HL-60/S4 treated with phorbol 12-myristate 13-acetate at 8.2 ng/mL for 4 days and 3 days (cell line): ENCODE data around the gene KBTBD13.
"Not testable (repeated sequence)": the region's sequence is repeated elsewhere in the genome, so short reads cannot be mapped to it uniquely, and the experiment has no call there.

Source experiments
- in situ Hi-C: fragments of 300-500 bp; cut with MboI; formaldehyde crosslinking; loops from 2 replicates; pipeline ENCODE4 v1.15.0; 2022; ENCODE audit warnings: low sequenced_read_pairs

Gene KBTBD13

GRCh38 chr15:65067645-65068402, 8.7 kb upstream of the KBTBD13 start, which contains the start of gene RASL12:
RASL12 (minus strand) TSS chr15:65067991; CDS start chr15:65067835, 156 bp downstream.
- in situ Hi-C loops, result no loop called here

- in situ Hi-C loops, result no loop called here
These were observed 8.2 kb upstream of the KBTBD13 start for GRCh38 chr15:65068403-65068788.

GRCh38 chr15:65069179-65069578, 7.4 kb upstream of the KBTBD13 start:
- in situ Hi-C loops, result no loop called here

- in situ Hi-C loops, result no loop called here
These were observed 6.6 kb upstream of the KBTBD13 start for GRCh38 chr15:65069779-65070546.

- in situ Hi-C loops, result no loop called here
These were observed 5.2 kb upstream of the KBTBD13 start for GRCh38 chr15:65071381-65071811.

GRCh38 chr15:65072027-65072426, 4.5 kb upstream of the KBTBD13 start:
- in situ Hi-C loops, result no loop called here

- in situ Hi-C loops, result no loop called here
These were observed 3.9 kb upstream of the KBTBD13 start for GRCh38 chr15:65072617-65073016.

- in situ Hi-C loops, result not testable (repeated sequence)
These were observed 1.6 kb upstream of the KBTBD13 start for GRCh38 chr15:65074946-65075345.

GRCh38 chr15:65075607-65076395, 745 bp upstream of the KBTBD13 start:
- in situ Hi-C loops, result not testable (repeated sequence)

- in situ Hi-C loops, result no loop called here
These were observed 890 bp downstream of the KBTBD13 start for GRCh38 chr15:65077291-65077980.

GRCh38 chr15:65077981-65078352, 1.4 kb downstream of the KBTBD13 start:
- in situ Hi-C loops, result no loop called here

GRCh38 chr15:65079580-65079979, 3.0 kb downstream of the KBTBD13 start:
- in situ Hi-C loops, result no loop called here

GRCh38 chr15:65081270-65081669, 4.7 kb downstream of the KBTBD13 start:
- in situ Hi-C loops, result no loop called here

- in situ Hi-C loops, result no loop called here
These were observed 5.2 kb downstream of the KBTBD13 start for GRCh38 chr15:65081758-65082157.

- in situ Hi-C loops, result no loop called here
These were observed 5.9 kb downstream of the KBTBD13 start for GRCh38 chr15:65082303-65082953.

GRCh38 chr15:65083262-65083701, 6.7 kb downstream of the KBTBD13 start:
- in situ Hi-C loops, result no loop called here

- in situ Hi-C loops, result no loop called here
These were observed 8.1 kb downstream of the KBTBD13 start for GRCh38 chr15:65084500-65085206.

- in situ Hi-C loops, result no loop called here
These were observed 8.7 kb downstream of the KBTBD13 start for GRCh38 chr15:65085207-65085753.

- in situ Hi-C loops, result no loop called here
These were observed 9.6 kb downstream of the KBTBD13 start for GRCh38 chr15:65085990-65086679.
